GM21447 (cell line): ENCODE measurements around the gene SEMA4B.
A peak's percentile ranks its signal among the peaks of the same experiment; 100 is the strongest.

Experiments
- ATAC-seq: cut with Tn5 transposase; IDR thresholded peaks from one replicate; pipeline ENCODE4 v1.9.1; 2021; ENCODE audit not compliant: unreplicated experiment

Gene SEMA4B

GRCh38 chr15:90205050-90205848 is 4.1 kb downstream of the SEMA4B start:
- no peak for ATAC-seq

GRCh38 chr15:90205886-90206285 is 4.8 kb downstream of the SEMA4B start:
- ATAC-seq = no peak

GRCh38 chr15:90207252-90207651 is 6.1 kb downstream of the SEMA4B start:
- ATAC-seq = no peak

GRCh38 chr15:90208356-90208755 is 7.2 kb downstream of the SEMA4B start:
- ATAC-seq = no peak

- peak; percentile 61 for ATAC-seq
Measured at GRCh38 chr15:90209591-90209990, 8.5 kb downstream of the SEMA4B start.

- no peak for ATAC-seq
Measured at GRCh38 chr15:90210593-90210992, 9.5 kb downstream of the SEMA4B start.

GRCh38 chr15:90211009-90211408 is 9.9 kb downstream of the SEMA4B start:
- ATAC-seq = no peak

- ATAC-seq = no peak
Measured at GRCh38 chr15:90211440-90212143, 10.5 kb downstream of the SEMA4B start.

GRCh38 chr15:90212221-90213098 is 11.3 kb downstream of the SEMA4B start:
- ATAC-seq = no peak

- no peak for ATAC-seq
Measured at GRCh38 chr15:90213122-90213817, 12.1 kb downstream of the SEMA4B start.

GRCh38 chr15:90213818-90214204 is 12.7 kb downstream of the SEMA4B start:
- ATAC-seq = no peak

- ATAC-seq = no peak
Measured at GRCh38 chr15:90214553-90215196, 13.5 kb downstream of the SEMA4B start.

GRCh38 chr15:90217671-90218394 is 16.7 kb downstream of the SEMA4B start:
- no peak for ATAC-seq

- no peak for ATAC-seq
Measured at GRCh38 chr15:90219421-90220141, 18.5 kb downstream of the SEMA4B start.

GRCh38 chr15:90221246-90221900 is 20.2 kb downstream of the SEMA4B start:
- ATAC-seq = no peak

GRCh38 chr15:90222547-90222946 is 21.4 kb downstream of the SEMA4B start:
- no peak for ATAC-seq

- no peak for ATAC-seq
Measured at GRCh38 chr15:90223441-90224165, 22.5 kb downstream of the SEMA4B start.

GRCh38 chr15:90225047-90225446 is 23.9 kb downstream of the SEMA4B start:
- no peak for ATAC-seq
